Calu3 (cell line): ENCODE measurements around the gene ZNF408. TPM values are rescaled to one million over a fixed set of nuclear protein-coding genes. Genes with fewer than 3 reads are reported as not detected.

Experiments
- BruUV-seq: library from RNA; stranded (reverse); fragments of 400-500 nt; replicated peaks from 2 replicates; lab custom pipeline; 2021; lab: Mats Ljungman, UMichigan
- CTCF ChIA-PET: fragments of 300-600 bp; sonication (Branson Sonifier 250); formaldehyde crosslinking; loops from one replicate; lab custom pipeline; 2022; ENCODE audit warnings: antibody characterized with exemption; lab: Charles Lee
- DNase-seq: peaks from one replicate; pipeline ENCODE4 v3.0.0; 2022
- H3K27ac Mint-ChIP-seq: one replicate; pipeline ENCODE4 v1.8.0; 2022; ENCODE audit warnings: mixed read lengths; ENCODE audit not compliant: unreplicated experiment
- H3K27me3 Mint-ChIP-seq: one replicate; pipeline ENCODE4 v1.8.0; 2022; ENCODE audit warnings: mixed read lengths; ENCODE audit not compliant: unreplicated experiment
- H3K36me3 Mint-ChIP-seq: one replicate; pipeline ENCODE4 v1.8.0; 2022; ENCODE audit warnings: mild to moderate bottlenecking, moderate library complexity, mixed read lengths; ENCODE audit not compliant: insufficient read depth, unreplicated experiment
- H3K4me1 Mint-ChIP-seq: one replicate; pipeline ENCODE4 v1.8.0; 2022; ENCODE audit warnings: mild to moderate bottlenecking, low read depth, mixed read lengths; ENCODE audit not compliant: unreplicated experiment
- H3K4me3 Mint-ChIP-seq: one replicate; pipeline ENCODE4 v1.8.0; 2022; ENCODE audit warnings: mild to moderate bottlenecking, low read depth, moderate library complexity, mixed read lengths; ENCODE audit not compliant: unreplicated experiment
- H3K9me3 Mint-ChIP-seq: one replicate; pipeline ENCODE4 v1.8.0; 2022; ENCODE audit warnings: low read depth, mixed read lengths; ENCODE audit not compliant: unreplicated experiment
- CTCF ChIP-seq: fragments of 200-600 bp; IDR thresholded peaks from one replicate; pipeline ENCODE4 v1.8.0; 2022; ENCODE audit warnings: antibody characterized with exemption; ENCODE audit not compliant: unreplicated experiment
- intact Hi-C: fragments of 100-400 bp; cut with micrococcal nuclease; formaldehyde crosslinking; loops from one replicate; pipeline ENCODE4 v1.10.0; 2022; ENCODE audit not compliant: unreplicated experiment
- total RNA-seq: library from RNA; stranded (reverse); gene quantifications from 2 replicates; pipeline ENCODE4 v1.2.3, GENCODE V29; 2022

Gene ZNF408
- total RNA-seq, 1 experiment from 2014 or later: 15.5 TPM

GRCh38 chr11:46695345-46696211 is 5.3 kb upstream of the ZNF408 start:
- DNase-seq: no peak
- no TSS peak for BruUV-seq
- TF ChIP-seq CTCF: no peak
- Mint-ChIP-seq H3K4me3 (no peak overlapping the region), H3K4me1 (no peaks in the 10 kb centered on the region), H3K27ac (no peak overlapping the region), H3K9me3 (no peaks in the 10 kb centered on the region), H3K27me3 (no peaks in the 10 kb centered on the region), H3K36me3 (peaks cover 18% of the 10 kb centered on the region)
- intact Hi-C loops: no loop called here
- CTCF ChIA-PET: no interaction called here

- Mint-ChIP-seq H3K4me1 (peaks cover 2% of the 10 kb centered on the region), H3K4me3 (no peak overlapping the region), H3K27ac (no peak overlapping the region), H3K36me3 (peaks cover 24% of the 10 kb centered on the region), H3K9me3 (no peaks in the 10 kb centered on the region), H3K27me3 (no peaks in the 10 kb centered on the region)
- no peak for DNase-seq
- CTCF ChIA-PET: no interaction called here
- no TSS peak for BruUV-seq
- no peak for TF ChIP-seq CTCF
- intact Hi-C loops: no loop called here
These were observed 4.6 kb upstream of the ZNF408 start for GRCh38 chr11:46696212-46696558.

GRCh38 chr11:46697303-46697702 is 3.5 kb upstream of the ZNF408 start:
- BruUV-seq: no TSS peak
- no peaks in the 10 kb centered on the region for H3K27me3 Mint-ChIP-seq
- TF ChIP-seq CTCF: no peak
- H3K36me3 Mint-ChIP-seq: peaks cover 32% of the 10 kb centered on the region
- peaks cover 10% of the 10 kb centered on the region for H3K4me1 Mint-ChIP-seq
- intact Hi-C loops: no loop called here
- H3K27ac Mint-ChIP-seq: no peak overlapping the region
- CTCF ChIA-PET: no interaction called here
- no peak for DNase-seq
- no peaks in the 10 kb centered on the region for H3K9me3 Mint-ChIP-seq
- no peak overlapping the region for H3K4me3 Mint-ChIP-seq

GRCh38 chr11:46697723-46698122 is 3.1 kb upstream of the ZNF408 start:
- Mint-ChIP-seq H3K4me3 (no peak overlapping the region), H3K27ac (no peak overlapping the region), H3K9me3 (no peaks in the 10 kb centered on the region), H3K27me3 (no peaks in the 10 kb centered on the region), H3K36me3 (peaks cover 36% of the 10 kb centered on the region), H3K4me1 (peaks cover 10% of the 10 kb centered on the region)
- CTCF ChIA-PET: interaction anchor here (1.2 kb wide), 1 partner anchor 8 kb away, joined by 3 read pairs; no protein-coding TSS in a partner anchor
- BruUV-seq: no TSS peak
- TF ChIP-seq CTCF: no peak
- no peak for DNase-seq
- intact Hi-C loops: no loop called here
